HG02798 (cell line): ENCODE measurements around the gene TAPT1.
A peak's percentile ranks its signal among the peaks of the same experiment; 100 is the strongest.

Source experiments
- ATAC-seq: cut with Tn5 transposase; IDR thresholded peaks from one replicate; pipeline ENCODE4 v1.9.1; 2021; ENCODE audit warnings: mild to moderate bottlenecking; ENCODE audit not compliant: unreplicated experiment, poor library complexity

TAPT1 gene

GRCh38 chr4:16250661-16251365 is 24.5 kb upstream of the TAPT1 start:
- ATAC-seq = no peak

DNA sequence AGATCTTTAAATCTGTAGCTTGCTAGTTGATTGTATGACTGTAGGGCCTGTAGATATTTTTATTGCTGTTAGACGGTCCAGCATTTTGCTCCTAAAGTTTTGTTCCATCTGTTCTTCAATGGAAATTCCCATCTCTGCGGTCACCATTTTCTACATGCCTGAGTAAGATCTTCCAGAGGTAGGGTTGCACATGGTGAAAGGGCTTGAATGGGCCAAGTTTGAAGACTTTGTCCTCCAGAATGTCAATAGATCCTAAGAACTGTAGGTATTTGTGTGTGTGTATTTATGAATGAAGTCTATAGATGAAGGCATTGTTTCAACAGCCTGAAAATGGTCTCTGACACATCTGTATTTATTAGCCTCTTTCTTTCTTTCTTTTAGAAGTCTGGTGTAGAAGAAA is 22.3 kb upstream of the TAPT1 start:
- ATAC-seq = no peak

- no peak for ATAC-seq
Observed at GRCh38 chr4:16245241-16245640, 19.0 kb upstream of the TAPT1 start.

DNA sequence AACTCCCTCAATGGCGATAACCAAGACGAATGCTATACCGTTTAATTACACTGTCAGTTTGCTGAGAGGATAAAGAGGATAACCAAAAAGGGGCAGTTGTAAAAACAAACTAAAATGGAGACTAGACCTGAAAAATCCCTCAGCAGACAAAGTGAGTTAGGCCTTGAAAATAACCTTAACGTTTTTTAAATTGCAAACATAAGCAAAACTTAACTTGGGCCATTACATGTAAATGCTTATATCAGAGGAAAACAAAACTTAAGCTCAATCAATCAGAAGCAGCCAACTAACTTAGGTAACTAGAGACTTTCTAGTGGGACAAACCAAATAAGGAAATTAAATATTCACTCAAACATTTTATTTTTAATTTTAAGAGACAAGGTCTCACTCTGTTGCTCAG is 17.0 kb upstream of the TAPT1 start:
- ATAC-seq = no peak

GRCh38 chr4:16240300-16240699 is 14.0 kb upstream of the TAPT1 start:
- ATAC-seq = no peak

DNA sequence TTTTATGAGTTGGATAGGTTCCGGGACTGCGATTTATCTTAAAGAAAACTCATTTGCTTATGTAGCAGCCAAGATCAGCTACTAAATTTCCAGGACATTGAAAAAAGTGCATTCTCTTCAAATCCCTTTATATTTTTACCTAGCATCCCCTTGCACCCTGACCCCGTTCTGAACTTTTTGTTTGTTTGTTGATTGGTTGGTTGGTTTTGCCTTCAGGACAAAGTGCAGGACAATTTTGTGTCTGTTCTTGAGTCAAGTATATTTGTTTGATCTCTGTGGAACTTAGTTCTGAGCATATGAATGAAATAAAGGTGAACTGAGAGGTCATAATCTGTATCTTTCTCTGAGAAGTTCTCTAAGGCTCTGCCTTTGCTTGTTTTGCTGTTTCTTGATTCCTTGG is 12.8 kb upstream of the TAPT1 start:
- no peak for ATAC-seq

- no peak for ATAC-seq
Observed at GRCh38 chr4:16238327-16238726, 12.1 kb upstream of the TAPT1 start.

DNA sequence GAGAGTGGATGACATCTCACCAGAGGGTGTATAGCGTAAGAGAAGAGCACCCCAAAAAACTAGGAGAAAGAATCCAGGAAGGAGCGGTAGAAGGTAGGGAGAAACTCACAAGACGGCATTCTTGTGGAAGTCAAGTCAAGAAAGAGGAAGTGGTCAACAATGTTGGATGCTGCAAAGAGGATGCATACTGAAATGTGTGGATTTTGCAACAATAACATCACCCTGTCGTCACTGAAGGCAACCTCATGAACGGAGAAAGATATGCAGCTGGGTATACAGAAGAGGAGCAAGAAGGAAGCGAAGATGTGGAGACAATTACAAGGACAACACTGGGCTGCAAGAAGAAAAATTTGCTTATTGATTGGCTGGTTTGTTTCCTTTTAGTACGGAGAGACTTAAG is 11.4 kb upstream of the TAPT1 start:
- ATAC-seq = no peak

GRCh38 chr4:16236402-16237023 is 10.2 kb upstream of the TAPT1 start:
- ATAC-seq = no peak

- no peak for ATAC-seq
Observed at GRCh38 chr4:16235209-16235608, 8.9 kb upstream of the TAPT1 start.

DNA sequence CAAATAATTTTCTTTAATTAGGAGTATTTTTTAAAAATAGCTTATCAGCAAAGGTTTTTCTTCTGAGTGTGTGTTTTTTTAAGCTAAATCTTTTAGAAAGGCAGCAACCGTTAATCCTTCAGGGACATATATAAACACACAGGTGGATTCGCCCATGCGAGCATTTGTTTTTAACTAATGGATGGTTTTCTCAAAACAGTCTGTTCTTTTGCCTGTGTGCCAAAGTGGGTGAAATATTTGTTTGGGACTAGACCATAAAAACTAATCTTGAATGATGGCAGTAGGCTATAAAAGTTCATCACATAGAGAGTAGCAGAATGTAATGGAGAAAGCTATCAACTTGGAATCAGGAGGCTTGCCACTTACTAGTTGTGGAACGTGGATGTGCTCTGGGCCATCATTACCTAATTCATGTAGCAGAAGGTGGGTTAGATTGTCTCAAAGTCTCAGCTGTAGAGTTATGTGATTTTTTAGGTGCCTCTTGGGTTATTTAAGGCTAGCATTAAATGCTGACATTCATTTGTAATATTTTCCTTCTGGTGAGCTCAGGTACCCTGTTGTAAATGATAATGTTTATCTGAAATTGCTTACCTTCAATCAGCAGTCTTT is 7.4 kb upstream of the TAPT1 start:
- ATAC-seq = no peak

- ATAC-seq = no peak
Observed at GRCh38 chr4:16231570-16232245, 5.4 kb upstream of the TAPT1 start.

- ATAC-seq = no peak
Observed at GRCh38 chr4:16230308-16230707, 4.0 kb upstream of the TAPT1 start.

DNA sequence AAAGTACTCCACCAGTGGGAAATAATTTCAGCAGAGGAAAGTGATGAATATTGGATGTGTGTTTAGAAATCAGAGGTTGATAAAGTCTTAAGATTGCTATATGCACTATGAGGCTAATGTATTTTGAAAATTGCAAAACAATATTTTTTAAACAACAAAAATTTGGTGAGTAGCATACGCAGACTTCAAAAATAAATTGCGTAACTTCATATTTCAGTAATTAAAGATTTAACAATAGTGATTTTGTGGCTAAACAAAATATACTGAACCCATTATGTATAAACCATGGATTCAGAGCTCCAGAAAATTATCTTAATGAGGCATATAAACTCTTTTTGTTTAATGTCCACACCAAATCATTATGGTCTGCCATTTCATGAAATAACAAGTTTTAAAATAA is 3.3 kb upstream of the TAPT1 start:
- no peak for ATAC-seq

DNA sequence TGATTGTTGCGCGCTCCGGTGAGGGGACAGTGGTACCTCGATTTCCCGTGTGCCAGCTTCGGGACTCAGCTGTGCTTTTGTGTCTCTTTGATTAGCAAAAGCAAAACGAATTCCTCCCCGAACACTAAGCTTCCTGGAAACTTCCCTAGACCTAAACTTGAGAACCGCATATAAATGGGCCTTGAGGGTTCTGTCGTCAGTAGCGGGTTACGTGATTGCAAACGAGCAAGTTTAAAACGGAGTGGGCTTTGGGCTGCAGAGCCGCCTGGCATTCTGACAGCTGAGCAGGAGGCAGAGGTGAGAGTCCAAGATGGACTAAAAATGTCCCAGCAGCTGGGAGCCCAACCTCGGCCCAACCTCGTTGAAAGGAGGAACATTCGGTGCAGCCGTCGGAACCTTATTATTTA is 1.2 kb upstream of the TAPT1 start:
- ATAC-seq = no peak

- peak; percentile 44 for ATAC-seq
Observed at GRCh38 chr4:16226816-16227461, 668 bp upstream of the TAPT1 start.

GRCh38 chr4:16225167-16225862 is 956 bp downstream of the TAPT1 start:
- no peak for ATAC-seq

DNA sequence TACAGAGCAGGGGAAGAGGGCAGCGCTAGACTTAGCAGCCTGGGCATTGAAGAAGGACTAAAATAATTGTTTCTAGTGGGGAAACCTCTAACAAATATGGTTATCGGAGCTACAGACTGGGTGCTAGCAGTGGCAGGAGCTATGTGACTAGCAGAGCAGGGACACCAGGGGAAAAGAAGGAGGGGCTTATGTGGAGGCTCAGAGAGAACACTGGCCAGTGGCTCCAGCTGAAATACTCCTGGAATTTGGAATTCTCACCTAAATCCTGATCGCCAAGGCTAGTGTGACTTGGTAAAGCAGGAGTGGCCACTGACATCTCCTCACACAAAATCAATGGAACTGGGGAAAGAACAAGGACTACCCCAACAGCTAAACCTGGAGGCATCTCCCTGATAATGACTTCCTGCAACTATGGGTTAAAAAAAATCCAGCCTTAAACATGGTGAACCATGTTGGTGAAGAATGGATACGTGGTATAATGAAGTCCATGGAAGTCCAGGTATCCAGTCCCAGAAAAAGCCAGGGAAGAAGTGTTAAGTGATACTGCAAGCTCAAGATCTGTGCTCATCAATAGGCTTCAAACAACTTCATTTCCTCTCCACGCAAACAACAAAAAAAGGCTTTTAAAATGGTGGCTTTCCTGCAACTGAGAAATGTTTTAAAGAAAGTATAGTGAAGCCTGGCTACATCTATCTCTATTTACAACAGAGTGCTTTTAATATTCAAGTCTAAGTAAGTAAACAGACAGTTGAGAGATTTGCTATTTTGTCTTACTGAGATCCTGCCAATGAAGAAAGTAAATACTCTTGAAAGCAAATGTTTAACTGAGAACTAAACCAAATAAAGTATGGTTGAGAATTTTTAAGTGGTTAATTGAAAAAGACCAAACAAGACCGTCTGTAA is 1.8 kb downstream of the TAPT1 start:
- ATAC-seq = no peak

DNA sequence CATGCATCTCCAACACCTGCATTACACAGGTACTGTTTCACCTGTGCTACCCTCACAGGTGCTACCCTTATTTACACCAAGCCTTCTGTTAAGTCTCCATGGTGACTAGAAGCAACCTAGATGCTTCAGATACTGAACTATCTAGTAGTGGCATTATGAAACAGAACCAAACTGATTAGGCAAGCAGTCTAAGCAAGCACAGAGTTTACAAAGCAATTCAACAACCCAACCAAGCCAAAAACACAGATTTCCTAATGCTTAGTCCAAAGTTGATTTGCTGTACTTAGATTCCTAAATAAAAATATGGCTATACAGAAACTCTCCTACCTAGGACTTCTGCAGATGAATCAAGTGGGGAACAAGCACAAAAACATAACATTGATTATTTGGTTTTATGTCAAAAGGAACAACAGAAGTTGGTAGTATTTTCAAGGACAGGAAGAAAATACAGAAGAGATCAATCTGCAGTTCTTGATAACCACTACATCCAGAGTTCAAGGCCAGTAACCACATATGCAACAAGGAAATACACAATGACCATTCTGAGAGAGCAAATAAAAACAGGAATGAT is 3.2 kb downstream of the TAPT1 start:
- ATAC-seq = no peak
